Fibroblast of lung (primary cell): ENCODE data around the gene HECW1.

ENCODE experiments used
- EZH2 ChIP-seq: IDR thresholded peaks from 2 replicates; pipeline ENCODE4 v1.5.1; 2012; ENCODE audit warnings: low read length, control low read depth, mild to moderate bottlenecking; ENCODE audit errors: missing control alignments
- TF ChIP-seq, protein P1 (sequence below), 2 donors: IDR thresholded peaks in 1 of 2; conservative IDR thresholded peaks in 1 of 2; 1 replicate in 1 of 2; 2 replicates in 1 of 2; pipeline ENCODE4 v1.5.1; 2011 to 2012; ENCODE audit warnings: low read length in 2 of 2, control low read depth in 1 of 2, inconsistent platforms in 1 of 2, low read depth in 1 of 2, mild to moderate bottlenecking in 1 of 2

GRCh38 chr7:43166686-43167085, 54.2 kb downstream of the HECW1 start:
- TF ChIP-seq, protein P1, sequence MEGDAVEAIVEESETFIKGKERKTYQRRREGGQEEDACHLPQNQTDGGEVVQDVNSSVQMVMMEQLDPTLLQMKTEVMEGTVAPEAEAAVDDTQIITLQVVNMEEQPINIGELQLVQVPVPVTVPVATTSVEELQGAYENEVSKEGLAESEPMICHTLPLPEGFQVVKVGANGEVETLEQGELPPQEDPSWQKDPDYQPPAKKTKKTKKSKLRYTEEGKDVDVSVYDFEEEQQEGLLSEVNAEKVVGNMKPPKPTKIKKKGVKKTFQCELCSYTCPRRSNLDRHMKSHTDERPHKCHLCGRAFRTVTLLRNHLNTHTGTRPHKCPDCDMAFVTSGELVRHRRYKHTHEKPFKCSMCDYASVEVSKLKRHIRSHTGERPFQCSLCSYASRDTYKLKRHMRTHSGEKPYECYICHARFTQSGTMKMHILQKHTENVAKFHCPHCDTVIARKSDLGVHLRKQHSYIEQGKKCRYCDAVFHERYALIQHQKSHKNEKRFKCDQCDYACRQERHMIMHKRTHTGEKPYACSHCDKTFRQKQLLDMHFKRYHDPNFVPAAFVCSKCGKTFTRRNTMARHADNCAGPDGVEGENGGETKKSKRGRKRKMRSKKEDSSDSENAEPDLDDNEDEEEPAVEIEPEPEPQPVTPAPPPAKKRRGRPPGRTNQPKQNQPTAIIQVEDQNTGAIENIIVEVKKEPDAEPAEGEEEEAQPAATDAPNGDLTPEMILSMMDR (conservative IDR thresholded peaks at IDR 0.05 in 1 of 2, IDR thresholded peaks at IDR 0.05 in 1 of 2; ENCODE audit: low read depth in 1 of 2, low read length in 2 of 2): no peak
- no peak for TF ChIP-seq EZH2
